K562 (cell line): Measurements from ENCODE around the gene ENPP7. TPM values are rescaled to one million over a fixed set of nuclear protein-coding genes. Genes with fewer than 3 reads are reported as not detected.

Source experiments
- CBX1 ChIP-seq: sonication (generic); IDR thresholded peaks from 2 replicates; pipeline ENCODE4 v1.6.1; 2016; ENCODE audit warnings: antibody characterized with exemption, low read depth, mild to moderate bottlenecking
- CHD4 ChIP-seq: fragments of 200-600 bp; sonication (generic); IDR thresholded peaks from 3 replicates; pipeline ENCODE4 v1.6.1; 2012; ENCODE audit warnings: low read depth, mild to moderate bottlenecking, mixed read lengths, low read length, inconsistent platforms; ENCODE audit not compliant: insufficient read depth, insufficient replicate concordance, poor library complexity, severe bottlenecking
- DEAF1 ChIP-seq: fragments of 450-650 bp; formaldehyde crosslinking; IDR thresholded peaks from 2 replicates; pipeline ENCODE4 v1.4.0; 2020; ENCODE audit warnings: mild to moderate bottlenecking, moderate library complexity
- E2F6 ChIP-seq, 2 experiments: IDR thresholded peaks; 2 replicates each; pipeline ENCODE4 v1.6.1; 2011; ENCODE audit warnings: borderline replicate concordance in 1 of 2, control low read depth in 1 of 2, low read depth in 1 of 2, low read length in 1 of 2, mild to moderate bottlenecking in 1 of 2, mixed read lengths in 1 of 2, moderate library complexity in 1 of 2; ENCODE audit not compliant: insufficient read depth in 1 of 2, insufficient read length in 1 of 2, poor library complexity in 1 of 2, severe bottlenecking in 1 of 2; ENCODE audit errors: extremely low read depth in 1 of 2
- FOXK2 ChIP-seq, 2 experiments: fragments of 450-650 bp; IDR thresholded peaks in 1 of 2; conservative IDR thresholded peaks in 1 of 2; 2 replicates each; pipeline ENCODE4 v1.6.1; 2016; ENCODE audit warnings: low read depth in 2 of 2, mild to moderate bottlenecking in 1 of 2
- HCFC1 ChIP-seq: IDR thresholded peaks from 2 replicates; pipeline ENCODE4 v1.6.1; 2012; ENCODE audit warnings: low read depth, low read length, improper control_type of control experiment
- HINFP ChIP-seq: fragments of 450-650 bp; conservative IDR thresholded peaks from 2 replicates; pipeline ENCODE4 v1.6.1; 2016; ENCODE audit warnings: missing genetic modification characterization, low read depth, mild to moderate bottlenecking, control low read depth, missing compliant biosample characterization
- HMGN3 ChIP-seq: IDR thresholded peaks from 2 replicates; pipeline ENCODE4 v1.6.1; 2011; ENCODE audit warnings: borderline replicate concordance, low read depth, mild to moderate bottlenecking, mixed read lengths, low read length; ENCODE audit not compliant: insufficient read length; ENCODE audit errors: extremely low read depth
- MCM5 ChIP-seq: fragments of 450-650 bp; IDR thresholded peaks from 2 replicates; pipeline ENCODE4 v1.6.1; 2016; ENCODE audit warnings: low read depth
- MIER1 ChIP-seq: fragments of 450-650 bp; IDR thresholded peaks from 2 replicates; pipeline ENCODE4 v1.6.1; 2016; ENCODE audit warnings: antibody characterized with exemption, mild to moderate bottlenecking, low read depth
- NRF1 ChIP-seq, 2 experiments: fragments of 450-650 bp; IDR thresholded peaks in 1 of 2; conservative IDR thresholded peaks in 1 of 2; 2 replicates each; pipeline ENCODE4 v1.6.1; 2014; ENCODE audit warnings: mild to moderate bottlenecking in 2 of 2
- PATZ1 ChIP-seq: fragments of 250-450 bp; sonication (Bioruptor Pico); IDR thresholded peaks from 2 replicates; pipeline ENCODE4 v1.5.0; 2020; ENCODE audit warnings: mild to moderate bottlenecking, borderline replicate concordance
- PHF20 ChIP-seq: fragments of 450-650 bp; IDR thresholded peaks from 2 replicates; pipeline ENCODE4 v1.6.1; 2018; ENCODE audit not compliant: partially characterized antibody
- PHF8 ChIP-seq: fragments of 200-600 bp; sonication (generic); IDR thresholded peaks from 2 replicates; pipeline ENCODE4 v1.6.1; 2012; ENCODE audit warnings: mixed run types, mild to moderate bottlenecking, inconsistent platforms, low read length, moderate library complexity, borderline replicate concordance
- PRMT5 ChIP-seq: sonication (generic); formaldehyde crosslinking; IDR thresholded peaks from 2 replicates; pipeline ENCODE4 v1.5.0; 2020; ENCODE audit warnings: missing genetic modification reagents
- ZBTB26 ChIP-seq: fragments of 450-650 bp; formaldehyde crosslinking; IDR thresholded peaks from 2 replicates; pipeline ENCODE4 v1.4.0; 2022; ENCODE audit warnings: missing genetic modification characterization
- ZNF584 ChIP-seq: fragments of 200-800 bp; sonication (Bioruptor generic); IDR thresholded peaks from 2 replicates; pipeline ENCODE4 v1.6.1; 2016; ENCODE audit warnings: low read depth, mild to moderate bottlenecking, missing genetic modification characterization, missing compliant biosample characterization
- ZNF785 ChIP-seq: fragments of 250-450 bp; sonication (Bioruptor Pico); IDR thresholded peaks from 2 replicates; pipeline ENCODE4 v1.4.0; 2020; ENCODE audit warnings: mild to moderate bottlenecking
- polyA plus RNA-seq, 8 experiments: library from polyadenylated mRNA; depleted of rRNA in 4 of 8; stranded (reverse) in 5 of 8; unstranded in 3 of 8; fragments of >200 nt; fragmentation: Nextera tagmentation in 2 of 8; fragmentation: Illumina TruSeq in 1 of 8; extraction: Ambion mirVana in 2 of 8; extraction: Trizol in 1 of 8; gene quantifications; 2 replicates each; pipeline versions ENCODE4 v1.2.1 to v1.2.3, GENCODE V29; 2011 to 2014; ENCODE audit warnings: inconsistent platforms in 1 of 8, missing spikeins in 1 of 8
- total RNA-seq, 7 experiments: library from RNA; depleted of rRNA in 6 of 7; stranded (reverse); fragments of >200 nt in 6 of 7; fragmentation: Illumina TruSeq in 2 of 7; extraction: Trizol in 2 of 7; gene quantifications; 2 replicates each; pipeline versions ENCODE4 v1.2.1 to v1.2.3, GENCODE V29; 2011 to 2021; ENCODE audit warnings: low replicate concordance in 1 of 7

The ENPP7 gene
- total and polyA plus RNA-seq, 9 of the 15 experiments (the other 6 are each of a cell fraction or from before 2014, with no cell fraction given), result not detected

GRCh38 chr17:79777120-79777893, 46.6 kb downstream of the ENPP7 start (continued):
- peak; percentile 80 to 92 for TF ChIP-seq E2F6 (IDR thresholded peaks at IDR 0.05; ENCODE audit: borderline replicate concordance in 1 of 2, extremely low read depth in 1 of 2, insufficient read depth in 1 of 2, insufficient read length in 1 of 2, low read depth in 1 of 2, low read length in 1 of 2, poor library complexity in 1 of 2, severe bottlenecking in 1 of 2)
- TF ChIP-seq HCFC1, result peak; percentile 34; the same call in 1 of the 2 replicates
- TF ChIP-seq PHF8, result peak; percentile 54; the same call in 1 of the 2 replicates
- no peak for TF ChIP-seq NRF1 (conservative IDR thresholded peaks at IDR 0.05 in 1 of 2, IDR thresholded peaks at IDR 0.05 in 1 of 2)
- peak; percentile 79; the same call in 1 of the 2 replicates for TF ChIP-seq CBX1
- no peak for TF ChIP-seq ZBTB26 (CRISPR knock-in tag)
- TF ChIP-seq DEAF1 (CRISPR knock-in tag), result peak; percentile 33; the same call in 1 of the 2 replicates
- TF ChIP-seq ZNF584 (CRISPR knock-in tag), result no peak
- no peak for TF ChIP-seq MIER1
- TF ChIP-seq HINFP (tag), result no peak
- TF ChIP-seq PATZ1 (CRISPR knock-in tag), result no peak
- TF ChIP-seq CHD4, result peak; percentile 63
- TF ChIP-seq ZNF785 (CRISPR knock-in tag), result no peak
- no peak for TF ChIP-seq PRMT5 (CRISPR knock-in tag)
- TF ChIP-seq HMGN3, result peak; percentile 28
- no peak for TF ChIP-seq MCM5
- TF ChIP-seq PHF20, result peak; percentile 27
- no peak for TF ChIP-seq FOXK2 (conservative IDR thresholded peaks at IDR 0.05 in 1 of 2, IDR thresholded peaks at IDR 0.05 in 1 of 2; ENCODE audit: low read depth in 2 of 2)
